Measurements from ENCODE around the gene TRPM1.
A peak's percentile ranks its signal among the peaks of the same experiment; 100 is the strongest.

The TRPM1 gene

DNA sequence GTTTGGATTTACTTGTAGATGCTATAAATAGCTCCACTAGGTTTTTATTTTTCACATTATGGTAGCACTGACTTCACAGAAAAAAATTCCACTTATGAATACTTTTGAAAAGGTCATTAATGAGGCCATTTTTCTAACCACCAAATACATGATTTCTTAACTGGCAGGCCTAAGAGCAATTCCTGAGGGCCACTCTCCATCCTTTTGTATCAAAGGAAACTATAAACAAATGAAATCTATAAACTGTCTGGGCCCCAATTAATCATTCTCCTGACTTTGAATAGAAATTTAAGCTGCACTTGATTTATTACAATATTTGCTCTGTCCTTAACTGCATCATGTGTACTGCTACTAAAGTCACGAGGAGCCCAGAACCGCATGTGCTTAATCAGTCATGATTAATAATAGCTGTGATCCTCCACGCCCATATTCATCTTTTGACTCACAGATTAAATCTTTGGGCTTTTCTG, 85.0 kb downstream of the TRPM1 start:
- DNase-seq (ENCODE audit: low read depth), result peak; percentile 80

DNA sequence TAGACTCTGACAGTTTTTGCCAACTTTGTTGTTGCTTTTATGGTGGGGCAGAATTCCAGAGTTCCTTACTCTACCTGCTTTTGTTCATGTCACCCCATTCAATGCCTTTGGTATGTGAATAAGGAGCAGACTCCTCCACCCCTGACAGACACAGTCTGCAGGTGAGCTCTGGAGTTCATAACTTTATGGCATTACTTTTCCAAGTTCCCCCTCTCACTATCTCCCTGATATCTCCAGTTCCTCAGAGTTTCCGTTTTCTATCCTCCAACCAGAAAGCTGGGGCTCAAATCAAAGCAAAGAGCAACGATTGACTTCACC, 87.0 kb downstream of the TRPM1 start:
- DNase-seq (ENCODE audit: low read depth), result no peak

DNA sequence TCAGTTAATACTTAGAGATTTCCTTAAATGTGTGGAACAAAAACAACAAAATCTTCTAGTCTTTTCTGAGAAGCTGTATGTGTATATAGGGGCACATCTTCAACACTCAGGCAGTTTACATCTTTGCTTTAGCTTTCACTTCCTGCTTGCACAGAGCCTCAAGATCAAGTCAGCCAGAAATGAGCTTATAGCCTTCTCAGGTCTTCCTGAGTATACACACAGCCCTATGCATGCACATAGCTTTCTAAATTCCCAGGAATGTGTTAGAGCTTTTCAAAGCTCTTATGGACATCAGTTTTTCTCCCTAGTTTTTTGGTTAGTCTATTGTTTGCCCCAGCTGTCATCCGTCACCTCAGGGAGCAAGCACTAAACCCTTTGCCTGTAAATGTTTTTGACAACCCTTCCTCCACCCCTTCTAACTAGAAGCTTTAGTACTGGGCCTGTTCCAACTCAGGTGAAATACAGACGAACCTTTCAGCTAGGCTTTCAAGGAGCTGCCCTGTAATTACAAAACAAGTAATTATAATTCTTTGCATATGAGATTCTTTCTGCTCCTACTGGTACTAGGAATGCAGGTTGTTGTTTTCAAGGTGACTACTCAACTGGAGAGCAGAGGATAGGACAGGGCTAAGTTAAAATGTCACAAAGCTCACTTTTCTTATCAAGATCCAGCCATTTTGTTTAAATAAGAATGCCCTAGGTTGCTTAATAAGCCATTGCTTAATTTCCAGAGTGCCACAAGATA, 87.5 kb downstream of the TRPM1 start:
- DNase-seq (ENCODE audit: low read depth), result no peak

DNA sequence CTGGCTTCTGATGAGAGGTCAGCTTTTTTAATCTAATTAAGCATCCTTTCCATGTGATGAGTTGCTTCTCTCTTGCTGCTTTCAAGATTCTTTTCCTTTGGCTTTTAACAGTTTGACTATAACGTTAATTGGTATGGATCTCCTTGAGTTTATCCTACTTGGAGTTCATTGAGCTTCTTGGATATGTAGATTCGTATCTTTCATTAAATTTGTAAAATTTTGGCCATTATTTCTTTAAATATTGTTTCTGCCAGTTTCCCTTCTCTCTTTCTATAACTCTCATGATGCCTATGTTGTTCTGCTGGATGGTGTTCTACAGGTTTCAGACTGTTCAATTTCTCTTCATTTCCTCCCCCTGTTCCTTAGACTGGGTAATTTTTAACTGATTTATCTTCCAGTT, 89.1 kb downstream of the TRPM1 start:
- DNase-seq (ENCODE audit: low read depth), result no peak

DNA sequence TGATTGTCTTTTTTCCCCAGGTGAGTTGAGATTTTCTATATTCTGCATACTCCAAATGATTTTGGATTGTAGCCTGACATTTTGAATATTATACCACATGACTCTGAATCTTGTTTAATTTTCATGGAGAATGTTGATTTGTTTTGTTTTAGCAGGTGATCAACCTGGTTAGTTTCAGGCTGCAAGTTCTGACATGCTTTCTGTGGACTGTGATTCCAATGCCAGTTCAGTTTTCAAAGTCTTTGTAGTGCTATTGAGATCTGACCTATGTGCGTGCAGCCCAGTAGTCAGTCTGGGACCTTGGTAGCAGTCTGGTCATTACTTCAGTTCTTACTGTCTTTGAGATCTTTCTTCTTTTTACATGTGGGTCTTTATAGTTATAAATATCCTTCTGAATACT, 91.5 kb downstream of the TRPM1 start:
- DNase-seq (ENCODE audit: low read depth), result no peak

DNA sequence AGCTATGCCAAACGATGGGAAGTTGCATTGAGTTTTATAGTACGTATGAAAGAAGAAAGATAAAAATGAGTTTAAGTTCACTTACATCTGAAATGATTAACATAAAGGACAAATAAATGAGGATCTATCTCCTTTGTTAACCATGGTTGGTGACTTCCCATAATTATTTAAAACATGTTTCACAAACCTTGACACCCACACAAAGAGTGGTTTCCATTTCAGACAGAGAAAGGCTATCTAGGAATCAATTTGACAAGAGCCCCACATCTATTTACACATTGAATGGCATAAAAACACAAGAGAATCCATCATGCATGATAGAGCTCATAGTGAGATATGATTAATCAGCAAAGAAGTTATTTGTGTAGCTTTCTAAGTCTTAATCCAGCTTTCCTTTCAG, 95.9 kb downstream of the TRPM1 start:
- DNase-seq (ENCODE audit: low read depth), result no peak

DNA sequence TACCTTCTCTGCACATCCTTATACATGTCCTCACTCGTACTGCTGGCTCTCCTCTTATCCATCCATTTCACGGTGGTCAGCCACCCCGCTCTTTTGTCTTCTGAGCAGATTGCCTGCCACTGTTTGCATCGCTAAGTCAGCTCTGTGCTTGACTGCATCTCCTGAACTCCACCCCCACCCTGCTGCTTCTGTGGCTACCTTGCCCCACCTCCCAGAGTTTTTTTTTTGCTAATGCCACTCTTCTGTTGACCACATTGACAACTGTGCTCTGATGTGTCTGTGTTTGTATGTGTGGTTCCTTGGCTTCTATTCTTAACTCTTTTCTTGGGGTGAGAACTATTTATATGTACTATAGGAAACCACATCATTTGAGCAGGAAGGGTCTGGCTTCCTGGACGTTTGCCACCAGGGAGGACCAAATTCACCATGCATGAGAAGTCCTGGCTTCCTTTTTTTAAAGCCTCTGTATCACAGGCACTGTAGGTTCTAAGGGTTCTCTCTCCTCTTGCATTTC, 97.2 kb downstream of the TRPM1 start:
- DNase-seq (ENCODE audit: low read depth), result no peak

DNA sequence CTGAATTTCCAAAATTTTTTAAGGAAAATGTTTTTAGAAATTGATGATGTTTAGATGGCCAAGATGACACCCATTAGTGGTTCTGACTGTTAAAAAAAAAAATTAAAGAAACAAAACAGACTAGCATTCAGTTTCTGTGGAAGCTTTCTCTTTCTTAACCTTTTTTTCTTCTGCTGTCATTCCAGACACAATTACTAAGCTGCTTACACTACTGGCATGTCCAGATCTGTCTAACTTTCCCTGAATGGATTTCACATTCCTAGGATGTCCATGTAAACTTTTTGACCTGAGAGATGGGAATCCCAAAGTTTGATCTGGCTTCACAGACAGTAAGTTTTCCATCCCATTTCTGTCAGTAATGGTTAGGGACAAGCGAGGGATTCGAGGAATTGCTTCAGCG, 99.8 kb downstream of the TRPM1 start:
- no peak for DNase-seq (ENCODE audit: low read depth)

DNA sequence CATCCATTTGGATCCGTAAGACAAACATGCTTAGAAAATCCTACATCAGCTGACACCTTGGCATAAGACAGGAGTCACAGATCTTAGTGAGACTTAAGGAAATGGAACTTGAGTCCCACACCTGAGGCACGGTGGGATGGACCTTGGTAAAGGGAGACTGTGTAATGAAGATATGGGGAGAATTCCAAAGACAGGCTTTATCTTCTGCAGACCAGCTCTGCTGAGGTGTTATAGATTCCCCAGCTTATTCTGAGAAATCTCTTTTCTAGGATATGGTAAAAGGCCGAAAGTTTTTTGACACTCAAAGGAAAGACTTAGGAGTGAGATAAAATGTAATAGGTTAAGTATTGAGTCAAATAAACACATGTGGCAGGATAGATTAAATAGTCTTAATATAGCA, 101.8 kb downstream of the TRPM1 start:
- no peak for DNase-seq (ENCODE audit: low read depth)

DNA sequence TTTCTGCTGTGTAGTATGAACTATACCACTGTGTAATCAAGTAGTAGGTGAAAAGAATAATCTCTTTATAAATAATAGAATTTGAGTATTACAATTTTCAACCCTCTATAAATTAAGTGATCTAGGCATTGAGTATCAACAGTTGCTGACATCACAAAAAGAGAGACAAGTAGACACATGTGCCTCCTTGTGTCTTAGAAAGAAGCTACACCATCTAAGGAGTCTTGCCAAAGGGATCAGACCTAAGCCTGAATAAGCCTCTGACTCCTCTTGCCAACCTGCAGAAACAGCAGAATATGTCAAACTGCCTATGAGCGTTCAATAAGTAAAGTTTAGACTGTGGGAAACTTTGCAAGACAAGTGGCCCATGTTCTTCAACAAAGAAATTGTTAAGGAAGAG, 104.3 kb downstream of the TRPM1 start:
- no peak for DNase-seq (ENCODE audit: low read depth)

DNA sequence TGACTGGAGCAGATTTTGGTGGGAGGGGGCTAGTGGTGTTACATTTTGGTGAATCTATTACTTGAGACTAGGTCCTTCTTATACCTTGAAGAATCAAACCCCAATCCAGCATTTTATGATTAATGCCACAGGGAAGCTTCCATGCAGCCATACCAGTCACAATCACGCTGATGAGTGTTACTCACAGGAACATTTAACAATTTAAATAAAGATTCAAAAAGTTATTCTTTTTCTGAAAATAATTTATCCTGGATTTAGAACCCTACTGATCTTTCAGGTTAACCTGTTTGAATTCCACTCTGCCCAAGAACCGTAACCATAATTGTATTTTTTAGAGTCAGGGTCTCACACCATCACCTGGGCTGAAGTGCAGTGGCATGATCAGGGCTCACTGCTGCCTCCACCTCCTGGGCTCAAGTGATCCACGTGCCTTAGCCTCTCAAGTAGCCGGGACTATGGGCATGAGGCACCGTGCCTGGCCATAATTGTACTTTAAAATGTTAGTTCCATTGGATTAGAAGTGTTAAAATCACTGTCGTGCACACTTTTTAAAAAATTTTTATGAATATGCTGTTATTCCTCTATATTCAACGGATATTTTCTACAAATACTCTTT, 109.2 kb downstream of the TRPM1 start:
- DNase-seq (ENCODE audit: low read depth), result peak; percentile 12

DNA sequence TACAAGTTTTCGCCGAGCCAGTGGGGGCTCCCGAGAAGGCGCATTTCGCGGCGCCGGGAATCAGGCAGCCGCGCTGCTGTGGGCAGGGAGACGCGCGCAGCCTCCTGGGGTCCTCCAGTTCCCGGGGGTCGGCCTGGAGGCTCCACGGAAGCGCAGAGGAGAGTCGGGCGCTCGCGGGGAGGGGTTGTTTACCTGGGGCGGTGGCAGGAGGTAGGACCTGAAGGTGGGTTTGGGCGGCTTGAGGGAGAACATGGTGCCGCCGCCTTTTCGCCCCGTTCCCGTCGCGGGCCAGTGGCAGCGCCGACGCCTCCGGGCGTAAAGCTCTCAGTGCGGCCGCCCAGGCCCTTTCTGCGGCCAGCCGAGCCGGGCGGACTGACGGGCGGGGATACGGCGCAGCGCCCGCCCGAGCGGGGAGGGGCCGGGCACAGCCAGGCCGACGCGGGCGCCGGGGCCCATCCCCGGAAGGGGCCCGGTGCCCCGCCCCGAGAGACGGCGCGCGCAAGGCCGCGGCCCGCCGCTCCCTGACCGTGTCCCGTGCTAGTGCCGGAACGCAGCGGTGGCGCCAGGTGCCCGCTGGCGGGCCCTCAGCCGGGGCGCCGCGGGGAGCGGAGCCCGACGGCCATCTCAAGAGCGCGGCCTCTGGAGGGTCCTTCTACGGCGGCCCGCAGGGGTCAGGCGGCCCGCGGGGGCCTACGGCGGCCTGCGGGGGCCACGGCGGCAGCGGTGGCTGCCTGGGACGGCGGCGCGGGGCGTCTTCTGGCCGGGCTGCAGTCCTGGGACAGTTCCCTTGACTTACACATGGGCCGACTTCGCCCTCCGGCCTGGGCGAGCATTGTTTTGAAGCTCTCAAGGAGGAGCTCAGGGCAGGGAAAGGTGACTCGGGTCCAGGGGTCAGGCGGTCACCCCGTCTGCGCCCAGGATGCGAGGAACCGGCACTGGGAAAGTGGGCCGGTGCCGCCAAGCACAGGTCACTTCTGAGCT, 110.0 kb downstream of the TRPM1 start, which contains the start of gene MTMR10:
MTMR10 (minus strand) TSS at position 374 of the 981 bp plus-strand sequence; CDS start at position 252, 122 bp downstream.
- peak; percentile 70 for DNase-seq (ENCODE audit: low read depth)

DNA sequence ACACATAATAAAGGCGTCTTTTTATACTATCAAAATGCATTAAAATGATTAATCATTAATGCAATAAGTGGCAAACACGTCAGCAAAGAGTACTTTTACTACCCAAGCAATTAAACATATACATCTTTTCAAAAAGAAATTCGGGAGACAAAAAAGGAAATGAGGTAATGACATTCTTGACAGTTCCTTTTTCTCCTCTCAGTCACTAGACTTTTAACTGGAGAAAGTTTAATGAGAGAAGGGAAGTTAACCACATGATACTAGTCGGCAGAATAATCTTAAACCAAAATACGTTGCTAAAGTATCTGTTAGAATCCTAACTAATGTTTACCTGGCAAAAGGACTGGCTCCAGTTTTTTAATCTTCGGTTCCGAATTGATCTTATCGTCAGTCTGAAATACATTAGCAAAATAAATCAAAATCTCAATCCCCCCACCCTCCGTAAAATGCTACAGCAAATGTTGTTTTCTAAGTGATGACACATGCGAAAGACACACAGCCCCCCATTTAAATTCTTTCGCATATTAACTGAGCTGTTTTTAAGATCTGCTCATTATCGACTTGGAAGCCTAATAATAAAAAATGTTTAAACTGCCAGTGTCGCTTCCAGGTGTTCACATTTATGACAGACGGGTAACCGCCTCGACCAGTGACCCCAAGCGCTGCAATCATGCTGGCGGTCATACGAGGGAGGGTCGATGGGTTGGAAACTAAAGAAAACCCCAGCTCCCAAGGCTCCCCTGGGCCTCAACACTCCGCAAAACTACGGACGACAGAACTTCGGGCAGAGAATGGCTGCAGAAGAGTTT, 110.9 kb downstream of the TRPM1 start:
- DNase-seq (ENCODE audit: low read depth), result peak; percentile 34

DNA sequence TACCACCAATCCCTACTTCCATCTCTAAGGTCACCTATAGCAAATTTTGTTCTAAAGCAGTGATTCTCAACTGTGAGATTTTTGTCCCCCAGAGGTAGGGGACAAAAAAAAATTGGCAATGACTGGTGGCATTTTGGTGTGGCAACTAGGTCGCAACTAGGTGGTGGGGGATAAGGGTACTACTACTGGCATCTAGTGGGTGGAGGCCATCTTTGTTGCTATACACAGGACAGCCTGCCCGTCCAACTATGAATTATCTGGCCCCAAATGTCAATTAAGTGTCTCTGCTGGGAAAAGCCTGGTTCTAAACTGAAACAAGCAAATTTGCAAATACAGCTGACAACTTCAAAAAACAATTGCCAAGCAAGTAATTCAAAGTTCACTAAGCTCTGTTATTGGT, 111.5 kb downstream of the TRPM1 start:
- no peak for DNase-seq (ENCODE audit: low read depth)

DNA sequence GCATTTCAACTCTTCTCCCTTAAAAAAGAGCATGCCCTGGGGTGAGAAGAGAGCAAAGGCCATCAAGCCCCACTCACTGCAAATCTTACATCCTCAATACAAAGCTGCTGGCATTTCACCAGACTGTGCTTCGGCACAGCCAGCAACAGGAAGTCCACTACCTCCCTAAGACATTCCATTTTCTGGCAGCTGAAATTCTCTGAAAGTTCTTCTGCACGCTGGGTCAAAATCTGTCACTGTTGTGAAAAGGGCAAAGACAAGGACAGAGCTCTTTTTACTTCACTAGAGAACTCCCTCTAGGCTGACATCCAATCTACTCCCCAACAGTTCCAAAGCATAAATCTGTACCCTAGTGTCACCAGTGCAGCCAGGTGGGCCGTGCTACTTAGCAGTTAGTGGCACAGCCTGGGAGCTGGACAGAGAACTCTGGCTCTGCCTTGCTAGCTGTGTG, 116.4 kb downstream of the TRPM1 start:
- peak; percentile 11 for DNase-seq (ENCODE audit: low read depth)

DNA sequence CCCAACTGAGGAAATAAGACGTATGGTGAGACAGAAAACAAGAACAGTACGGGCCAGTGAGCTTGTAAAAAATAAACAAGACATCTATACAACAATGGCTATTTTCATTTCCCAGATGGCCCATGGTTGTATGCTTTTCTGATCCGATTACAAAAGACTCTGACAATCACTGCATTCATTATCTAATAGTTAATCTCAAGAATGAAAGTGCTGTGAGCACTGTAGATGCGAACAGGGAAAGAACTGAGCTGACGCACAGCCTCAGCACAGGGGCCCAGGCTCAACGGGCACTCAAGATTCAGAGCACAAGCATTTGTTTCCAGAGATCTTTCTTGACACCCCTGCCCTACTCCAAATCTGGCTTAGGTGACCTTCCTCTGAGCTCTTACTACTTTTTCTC, 117.0 kb downstream of the TRPM1 start:
- DNase-seq (ENCODE audit: low read depth), result peak; percentile 11

DNA sequence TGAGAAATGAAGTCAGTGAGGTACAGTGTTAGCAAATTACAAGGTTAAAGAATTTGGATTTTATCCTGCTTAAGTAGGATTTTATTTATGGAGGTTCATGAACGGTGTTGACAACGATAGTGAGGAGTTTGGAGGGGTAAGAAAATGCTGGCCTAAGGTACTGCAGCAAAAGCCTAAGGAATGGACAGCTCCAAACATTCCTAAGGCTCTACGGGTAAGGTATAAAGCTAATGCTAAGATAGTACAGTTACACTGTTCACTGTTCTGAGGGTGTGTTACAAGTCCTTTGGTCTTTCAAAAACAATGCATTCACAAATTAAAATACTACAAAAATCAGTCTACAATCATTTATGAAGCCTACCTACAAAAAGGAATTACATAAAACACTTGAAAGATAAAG, 117.4 kb downstream of the TRPM1 start:
- DNase-seq (ENCODE audit: low read depth), result peak; percentile 30

DNA sequence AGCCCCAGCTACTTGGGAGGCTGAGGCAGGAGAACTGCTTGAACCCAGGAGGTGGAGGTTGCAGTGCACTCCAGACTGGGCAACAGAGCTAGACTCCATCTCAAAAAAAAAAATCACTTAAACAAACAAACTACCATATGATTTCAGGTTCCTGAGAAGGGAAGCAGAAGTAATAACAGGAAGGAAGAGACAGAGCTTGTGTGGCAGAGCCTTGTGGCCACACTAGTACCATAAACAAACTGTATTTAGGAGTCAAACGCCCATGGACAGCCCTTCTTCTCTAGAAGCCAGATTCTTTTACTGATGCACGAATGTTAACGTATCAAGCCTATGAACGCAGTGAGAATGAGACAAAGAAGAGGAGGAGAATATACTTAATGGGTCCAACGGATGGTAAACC, 122.1 kb downstream of the TRPM1 start:
- DNase-seq (ENCODE audit: low read depth), result no peak

DNA sequence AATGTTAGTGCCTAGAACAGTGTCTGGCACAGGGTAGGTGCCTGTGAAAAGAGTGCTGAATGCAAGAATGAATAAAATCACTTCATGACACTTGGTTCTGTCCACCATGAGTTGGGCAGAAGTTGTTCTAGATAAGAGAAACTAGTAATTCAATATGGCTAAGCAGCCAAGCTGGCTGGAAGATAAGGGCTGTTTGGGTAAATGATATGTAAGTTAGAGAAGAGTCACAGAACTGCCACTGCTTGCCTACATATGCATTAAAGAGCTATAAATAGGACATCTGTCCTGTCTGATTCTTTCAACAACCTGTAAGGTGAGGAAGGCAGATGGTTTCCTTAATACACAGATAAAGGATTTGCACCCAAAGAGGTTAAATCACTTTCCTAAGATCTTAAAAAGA, 123.2 kb downstream of the TRPM1 start:
- DNase-seq (ENCODE audit: low read depth), result no peak

DNA sequence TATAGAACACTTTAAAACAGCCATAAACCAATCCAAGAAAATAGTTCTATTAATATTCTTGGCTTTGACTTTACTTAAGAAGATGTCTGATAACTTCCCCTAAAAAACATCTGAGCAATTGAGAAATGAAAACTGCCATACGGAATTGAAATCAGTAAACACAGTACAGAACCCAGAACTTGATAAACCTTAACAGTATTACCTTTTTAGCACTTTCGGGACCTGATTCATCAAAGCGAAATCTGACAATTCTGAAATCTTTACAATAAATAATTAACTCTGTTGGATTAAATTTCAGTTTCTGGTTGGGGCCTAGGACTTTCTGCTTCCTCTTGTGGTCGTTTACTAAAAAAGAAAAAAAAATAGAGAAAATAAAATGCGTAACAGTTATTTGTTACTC, 127.4 kb downstream of the TRPM1 start:
- DNase-seq (ENCODE audit: low read depth), result no peak

DNA sequence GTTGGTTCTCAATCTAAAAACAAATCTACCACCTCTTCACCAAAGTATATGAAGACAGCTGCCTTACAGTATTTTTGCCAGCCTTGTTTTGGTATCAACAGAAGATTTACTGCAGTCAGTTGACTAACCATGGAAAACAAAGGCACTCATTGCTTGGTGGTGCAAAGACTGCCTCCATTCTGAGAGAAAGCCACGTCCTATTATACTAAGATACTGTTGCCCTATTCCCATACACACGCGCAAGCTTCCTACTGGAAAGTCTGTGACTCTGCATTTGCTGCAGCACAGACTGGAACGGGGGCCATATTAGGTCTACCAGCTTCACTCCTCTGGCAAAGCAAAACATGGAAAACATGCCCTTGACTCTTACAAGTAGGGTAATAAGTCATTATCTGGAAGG, 128.1 kb downstream of the TRPM1 start:
- no peak for DNase-seq (ENCODE audit: low read depth)

DNA sequence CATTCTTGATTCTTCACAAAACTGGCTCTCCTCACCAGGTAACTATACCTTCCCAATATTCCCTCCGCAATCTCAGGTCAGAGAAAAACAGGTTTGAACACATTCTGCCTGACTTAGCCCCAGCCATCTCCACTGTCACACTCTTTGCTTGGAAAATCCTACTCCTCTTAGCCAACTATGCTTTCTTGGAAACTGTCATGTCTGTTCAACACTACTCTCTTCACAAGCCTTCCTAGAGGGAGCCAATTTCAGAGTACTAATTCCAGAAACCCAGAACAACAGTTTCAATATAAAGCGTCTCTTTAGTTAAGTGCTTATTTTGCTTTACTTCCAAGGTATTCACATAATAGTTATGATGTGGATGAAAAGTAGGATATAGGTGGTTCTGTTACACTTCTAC, 131.8 kb downstream of the TRPM1 start:
- no peak for DNase-seq (ENCODE audit: low read depth)

All from amniotic epithelial cell (primary cell).